Endometrial microvascular endothelial cells (primary cell): ENCODE data around the gene NOSTRIN. TPM values are rescaled to one million over a fixed set of nuclear protein-coding genes. Genes with fewer than 3 reads are reported as not detected.
"Not testable (repeated sequence)": the region's sequence is repeated elsewhere in the genome, so short reads cannot be mapped to it uniquely, and the experiment has no call there.

Experiments used
- in situ Hi-C: cut with HindIII; loops from 2 replicates; pipeline ENCODE4 v1.10.0; 2017; ENCODE audit warnings: low sequenced_read_pairs, low pct_unique_long_range_greater_than_20kb; ENCODE audit errors: inconsistent ontology term
- total RNA-seq: library from RNA; depleted of rRNA; stranded (reverse); fragments of >200 nt; gene quantifications from one replicate; pipeline ENCODE4 v1.2.3, GENCODE V29; 2015; ENCODE audit errors: inconsistent ontology term

Gene NOSTRIN
- total RNA-seq, 1 donor from 2014 or later: 9.9 TPM

- in situ Hi-C loops: no loop called here
Measured at GRCh38 chr2:168854651-168855050, 52.2 kb downstream of the NOSTRIN start.

- in situ Hi-C loops: no loop called here
Measured at GRCh38 chr2:168855601-168856000, 53.2 kb downstream of the NOSTRIN start.

GRCh38 chr2:168858146-168858545 lies 55.7 kb downstream of the NOSTRIN start:
- in situ Hi-C loops: no loop called here

GRCh38 chr2:168867164-168867563 lies 64.7 kb downstream of the NOSTRIN start:
- in situ Hi-C loops: not testable (repeated sequence)

- in situ Hi-C loops: not testable (repeated sequence)
Measured at GRCh38 chr2:168870369-168870768, 67.9 kb downstream of the NOSTRIN start.

- in situ Hi-C loops: not testable (repeated sequence)
Measured at GRCh38 chr2:168870824-168871223, 68.4 kb downstream of the NOSTRIN start.

GRCh38 chr2:168874368-168875054 lies 72.1 kb downstream of the NOSTRIN start:
- in situ Hi-C loops: no loop called here

- in situ Hi-C loops: not testable (repeated sequence)
Measured at GRCh38 chr2:168882163-168882562, 79.7 kb downstream of the NOSTRIN start.

- in situ Hi-C loops: no loop called here
Measured at GRCh38 chr2:168884975-168885374, 82.5 kb downstream of the NOSTRIN start.

GRCh38 chr2:168889635-168890005 lies 87.2 kb downstream of the NOSTRIN start:
- in situ Hi-C loops: no loop called here

GRCh38 chr2:168890006-168890782 lies 87.8 kb downstream of the NOSTRIN start, which contains the start of gene SPC25:
TSS of gene SPC25 (minus strand) at chr2:168890430. CDS start at chr2:168889519, 911 bp downstream.
- in situ Hi-C loops: no loop called here

GRCh38 chr2:168892327-168892726 lies 89.9 kb downstream of the NOSTRIN start:
- in situ Hi-C loops: no loop called here

- in situ Hi-C loops: no loop called here
Measured at GRCh38 chr2:168894101-168894500, 91.7 kb downstream of the NOSTRIN start.

GRCh38 chr2:168894720-168895119 lies 92.3 kb downstream of the NOSTRIN start:
- in situ Hi-C loops: no loop called here

- in situ Hi-C loops: no loop called here
Measured at GRCh38 chr2:168895771-168896170, 93.3 kb downstream of the NOSTRIN start.

- in situ Hi-C loops: no loop called here
Measured at GRCh38 chr2:168896783-168897182, 94.3 kb downstream of the NOSTRIN start.

GRCh38 chr2:168897449-168897848 lies 95.0 kb downstream of the NOSTRIN start:
- in situ Hi-C loops: no loop called here

GRCh38 chr2:168901003-168901402 lies 98.6 kb downstream of the NOSTRIN start, which contains the start of gene G6PC2:
TSS of gene G6PC2 (plus strand) at chr2:168901291. CDS start at chr2:168901332, 41 bp downstream.
- in situ Hi-C loops: no loop called here

GRCh38 chr2:168903888-168904287 lies 101.5 kb downstream of the NOSTRIN start:
- in situ Hi-C loops: no loop called here

- in situ Hi-C loops: no loop called here
Measured at GRCh38 chr2:168904358-168904757, 101.9 kb downstream of the NOSTRIN start.
